Measurements from ENCODE around the gene LY86.
"Not testable (repeated sequence)": the region's sequence is repeated elsewhere in the genome, so short reads cannot be mapped to it uniquely, and the experiment has no call there.

LY86 gene

GRCh38 chr6:6596529-6597328 is 8.2 kb downstream of the LY86 start:
- DNase-seq, result no peak

- no peak for DNase-seq
These were observed 9.2 kb downstream of the LY86 start for GRCh38 chr6:6597682-6598081.

- no peak for DNase-seq
These were observed 11.0 kb downstream of the LY86 start for GRCh38 chr6:6599468-6599873.

GRCh38 chr6:6600875-6601274 is 12.4 kb downstream of the LY86 start:
- no peak for DNase-seq

- no peak for DNase-seq
These were observed 13.7 kb downstream of the LY86 start for GRCh38 chr6:6602262-6602661.

- no peak for DNase-seq
These were observed 14.8 kb downstream of the LY86 start for GRCh38 chr6:6603317-6603716.

GRCh38 chr6:6604015-6604414 is 15.5 kb downstream of the LY86 start:
- DNase-seq, result no peak

- DNase-seq, result no peak
These were observed 16.0 kb downstream of the LY86 start for GRCh38 chr6:6604566-6604965.

GRCh38 chr6:6605873-6606272 is 17.4 kb downstream of the LY86 start:
- no peak for DNase-seq

- DNase-seq, result not testable (repeated sequence)
These were observed 18.0 kb downstream of the LY86 start for GRCh38 chr6:6606391-6607030.

- no peak for DNase-seq
These were observed 20.9 kb downstream of the LY86 start for GRCh38 chr6:6609450-6609849.

- DNase-seq, result no peak
These were observed 21.6 kb downstream of the LY86 start for GRCh38 chr6:6610031-6610591.

- DNase-seq, result no peak
These were observed 23.0 kb downstream of the LY86 start for GRCh38 chr6:6611486-6611885.

- no peak for DNase-seq
These were observed 23.8 kb downstream of the LY86 start for GRCh38 chr6:6612308-6612707.

- DNase-seq, result not testable (repeated sequence)
These were observed 24.7 kb downstream of the LY86 start for GRCh38 chr6:6613103-6613718.

- DNase-seq, result no peak
These were observed 25.8 kb downstream of the LY86 start for GRCh38 chr6:6614096-6614982.

GRCh38 chr6:6614983-6615349 is 26.4 kb downstream of the LY86 start:
- no peak for DNase-seq

- no peak for DNase-seq
These were observed 28.1 kb downstream of the LY86 start for GRCh38 chr6:6616656-6617055.

- no peak for DNase-seq
These were observed 30.7 kb downstream of the LY86 start for GRCh38 chr6:6619021-6619794.

GRCh38 chr6:6620766-6621425 is 32.4 kb downstream of the LY86 start:
- DNase-seq, result no peak

- no peak for DNase-seq
These were observed 34.0 kb downstream of the LY86 start for GRCh38 chr6:6622501-6622900.

Data from effector CD8-positive, alpha-beta T cell (primary cell).